HG02642 (cell line): ENCODE measurements around the gene NOTCH1.

ENCODE experiments used
- ATAC-seq: cut with Tn5 transposase; IDR thresholded peaks from one replicate; pipeline ENCODE4 v1.9.1; 2021; ENCODE audit warnings: mild to moderate bottlenecking; ENCODE audit not compliant: unreplicated experiment, poor library complexity

NOTCH1 gene

DNA sequence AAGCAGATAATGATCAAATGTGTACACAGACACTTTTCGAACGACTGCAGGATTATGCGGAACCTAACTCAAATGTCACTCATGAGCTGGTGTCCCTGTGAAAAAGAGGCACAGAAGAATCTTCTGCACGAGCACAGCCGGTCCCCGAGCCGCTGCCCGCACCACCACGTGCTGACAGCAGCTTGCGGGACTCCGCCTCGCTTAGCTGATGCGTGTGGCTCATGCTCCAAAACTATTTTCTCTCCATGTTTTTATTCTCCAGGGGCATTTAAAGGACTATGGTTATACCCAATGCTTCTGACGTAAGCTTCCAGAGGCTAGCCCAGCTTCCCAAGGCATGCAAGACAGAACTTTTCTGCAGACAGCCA is 72.5 kb downstream of the NOTCH1 start:
- no peak for ATAC-seq

DNA sequence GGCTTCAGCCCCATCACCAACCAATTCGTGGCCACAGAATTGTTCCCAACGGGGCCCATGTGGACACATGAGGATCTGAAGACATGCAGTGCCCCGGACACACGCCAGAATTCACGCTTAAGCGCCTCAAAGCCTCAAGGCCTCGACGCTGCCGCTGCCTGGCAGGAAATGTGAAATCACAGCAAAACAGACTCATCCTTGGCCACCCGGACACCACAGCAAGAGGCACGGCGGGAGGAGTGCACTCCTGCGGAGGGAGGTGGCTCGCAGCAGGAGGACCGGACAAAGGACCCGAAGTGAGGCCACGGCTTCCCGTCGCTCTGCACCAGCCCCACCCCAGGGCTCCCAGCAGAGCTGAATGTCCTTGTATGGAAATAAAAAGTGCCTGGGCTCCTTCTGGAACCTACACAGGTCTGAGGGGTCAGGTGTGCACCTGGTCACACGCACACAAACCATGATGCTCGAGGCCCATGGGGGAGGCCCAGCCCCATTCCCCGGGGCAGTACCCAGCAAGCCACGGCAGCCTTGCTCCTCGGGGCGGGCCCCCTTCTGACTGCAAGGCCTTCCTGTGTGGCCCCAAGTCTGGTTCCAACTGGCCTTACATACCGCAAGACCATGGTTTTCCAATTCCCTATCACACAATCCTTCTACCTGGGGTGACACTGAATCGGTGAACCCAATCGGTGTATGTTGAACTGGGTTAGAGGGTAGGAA is 73.1 kb downstream of the NOTCH1 start:
- no peak for ATAC-seq

DNA sequence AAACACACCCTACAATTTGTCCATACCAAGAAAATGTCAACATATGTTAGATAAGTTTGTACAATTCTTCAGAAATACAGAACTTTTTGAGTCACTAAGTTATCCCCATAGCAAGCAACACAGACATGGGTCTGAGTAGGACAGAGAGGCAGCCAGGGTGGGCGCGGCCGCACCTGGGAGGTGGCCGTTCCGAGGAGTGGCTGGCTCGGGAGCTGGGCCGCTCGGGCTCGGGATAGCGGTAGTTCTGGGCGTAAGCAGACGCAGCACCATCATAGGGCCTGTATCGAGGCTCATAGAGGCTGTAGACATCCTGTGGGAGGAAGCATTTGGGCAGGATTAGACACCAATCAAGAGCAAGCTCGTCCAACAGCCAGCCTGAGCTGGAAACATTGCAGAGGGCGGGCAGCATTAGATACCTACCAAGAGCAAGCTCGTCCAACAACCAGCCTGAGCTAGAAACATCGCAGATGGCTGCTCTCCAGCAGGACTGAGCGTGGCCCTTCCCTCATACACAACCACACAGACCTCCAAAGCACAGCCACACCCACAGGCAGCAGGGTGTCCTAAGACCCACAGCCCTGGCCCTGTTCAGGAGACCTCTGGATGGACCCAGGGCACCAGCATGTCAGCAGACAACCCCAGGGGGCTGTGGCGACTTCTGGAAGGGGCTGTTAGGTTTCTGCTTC is 73.9 kb downstream of the NOTCH1 start:
- no peak for ATAC-seq

DNA sequence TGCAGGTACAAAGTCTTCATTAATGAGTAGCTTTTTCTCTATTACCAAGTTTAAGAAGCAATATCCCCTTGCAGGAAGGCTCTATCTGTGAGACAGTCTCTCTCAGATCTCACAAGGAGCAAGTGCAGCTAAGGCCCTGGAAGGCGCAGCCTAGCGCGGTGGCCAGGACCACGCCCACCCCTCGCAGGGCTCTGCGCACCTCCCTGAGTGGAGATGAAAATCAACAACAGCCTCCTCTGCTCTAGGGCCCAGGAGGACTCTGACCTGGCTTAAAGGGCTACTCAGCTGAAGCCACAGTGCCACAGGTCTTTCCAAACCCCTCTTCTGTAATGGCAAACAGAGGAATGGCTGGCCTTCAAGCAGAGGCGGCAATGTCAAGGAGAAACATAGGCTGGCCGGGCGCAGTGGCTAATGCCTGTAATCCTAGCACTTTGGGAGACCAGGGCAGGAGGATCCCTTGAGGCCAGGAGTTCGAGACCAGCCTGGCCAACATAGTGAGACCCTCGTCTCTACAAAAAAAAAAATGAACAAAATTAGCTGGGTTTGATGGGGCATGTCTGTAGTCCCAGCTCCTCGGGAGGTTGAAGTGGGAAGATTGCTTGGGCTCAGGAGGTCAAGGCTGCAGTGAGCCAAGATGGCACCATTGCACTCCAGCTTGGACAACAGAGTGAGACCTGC is 74.9 kb downstream of the NOTCH1 start:
- ATAC-seq, result no peak

DNA sequence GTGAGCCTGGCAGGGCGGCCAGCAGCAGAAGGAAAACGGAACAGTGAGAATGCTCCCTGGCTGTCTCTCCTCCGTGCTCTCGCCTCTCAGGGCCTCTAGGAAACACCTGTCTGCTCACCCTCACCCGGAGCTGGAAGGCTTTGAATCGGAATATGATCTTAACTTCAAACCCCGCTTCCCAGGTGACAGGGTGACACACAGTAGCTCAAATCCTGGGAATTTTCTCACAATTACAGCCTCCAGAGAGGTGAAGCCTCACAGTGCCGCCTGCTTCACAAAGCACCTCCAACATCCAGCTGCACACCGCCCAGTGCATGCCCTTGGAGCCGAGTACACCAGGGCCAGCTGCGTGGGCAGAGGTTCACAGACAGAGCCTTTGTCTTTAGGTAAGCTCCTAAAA is 75.5 kb downstream of the NOTCH1 start:
- no peak for ATAC-seq

DNA sequence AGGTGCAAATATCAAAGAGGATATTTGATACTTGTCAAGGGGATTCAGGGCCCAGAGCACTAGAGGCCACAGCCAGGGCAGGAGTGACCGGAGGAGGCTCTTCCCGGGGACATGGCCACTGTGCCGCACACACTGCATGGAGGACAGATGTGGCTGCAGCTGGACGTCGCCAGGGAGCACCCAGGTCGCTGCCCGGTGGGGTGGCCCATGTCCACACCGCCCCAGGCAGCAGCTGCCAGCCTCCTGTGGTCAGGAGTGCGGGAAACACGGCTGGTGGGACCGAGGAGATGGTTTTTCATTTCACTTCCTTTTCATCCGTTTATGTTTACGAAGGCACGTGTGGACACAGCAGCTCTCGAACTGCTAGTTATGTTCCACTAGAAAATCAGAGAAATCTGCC is 78.1 kb downstream of the NOTCH1 start:
- ATAC-seq, result no peak

DNA sequence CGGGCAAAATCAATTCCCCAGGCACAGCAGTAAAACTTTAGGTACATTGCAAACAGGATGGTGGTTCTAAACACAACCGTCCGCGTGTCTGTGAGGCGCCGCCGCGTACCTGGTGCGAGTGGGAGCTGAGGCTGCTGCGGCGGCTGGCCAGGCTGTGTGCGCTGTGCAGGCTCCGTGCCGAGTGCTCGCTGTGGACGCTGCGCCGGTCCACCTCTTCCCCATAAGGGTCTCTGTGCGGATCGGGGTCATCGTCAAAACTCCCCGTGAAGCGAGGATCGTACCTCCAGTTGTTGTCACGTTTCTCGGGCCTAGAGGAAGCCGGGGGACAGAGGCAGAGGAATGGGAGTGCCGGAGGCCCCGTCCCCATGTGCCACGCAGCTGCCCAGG is 79.7 kb downstream of the NOTCH1 start:
- ATAC-seq, result no peak

DNA sequence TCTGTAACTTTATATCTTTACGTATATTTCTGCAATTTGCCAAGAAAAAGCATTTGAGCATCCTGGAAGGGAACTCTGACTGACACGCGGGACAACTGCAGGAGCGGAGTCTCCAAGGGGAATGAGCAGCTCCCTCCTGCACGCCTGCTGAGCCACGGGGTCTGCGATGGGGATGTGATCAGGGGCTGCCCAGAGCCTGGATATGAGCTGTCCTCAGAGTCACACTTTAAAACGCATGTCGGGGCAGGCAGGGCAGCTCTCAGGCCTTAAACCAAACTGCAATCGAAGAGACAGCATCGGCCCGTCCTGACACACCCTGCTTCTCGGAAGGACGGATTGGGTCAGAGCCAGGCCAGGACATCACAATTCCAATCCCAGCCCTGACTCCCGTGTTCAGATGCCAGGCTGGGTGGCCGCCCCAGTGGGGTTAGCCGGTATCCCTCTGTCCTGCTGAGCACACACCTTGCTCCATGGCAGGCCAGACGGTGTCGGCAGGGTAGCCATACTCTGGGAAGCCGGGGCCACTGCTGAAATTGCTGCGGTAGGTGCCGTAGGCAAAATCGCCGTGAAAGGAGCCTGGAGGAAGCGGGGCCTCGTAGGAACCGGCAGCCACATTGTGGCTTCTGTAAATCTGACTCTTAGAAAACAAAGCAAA is 80.2 kb downstream of the NOTCH1 start:
- no peak for ATAC-seq

DNA sequence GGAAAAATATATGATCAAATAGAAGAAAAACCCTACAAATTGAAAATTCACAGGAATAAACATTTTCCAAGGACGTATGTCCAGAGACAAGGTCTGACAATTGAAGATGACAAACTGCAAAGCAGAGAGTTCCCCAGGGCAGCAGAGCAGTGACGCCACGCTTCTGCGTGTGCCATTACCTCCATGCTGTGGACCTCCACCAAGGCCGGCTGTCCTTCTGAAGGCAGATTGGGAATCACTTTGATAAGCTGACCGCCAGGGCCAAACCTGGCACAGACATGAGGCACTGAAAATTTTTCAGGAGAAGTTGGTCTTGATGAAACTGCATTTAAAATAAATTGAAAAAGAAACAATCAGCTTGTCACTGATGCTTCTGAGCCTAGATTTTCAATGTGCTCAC is 81.6 kb downstream of the NOTCH1 start:
- ATAC-seq, result no peak

DNA sequence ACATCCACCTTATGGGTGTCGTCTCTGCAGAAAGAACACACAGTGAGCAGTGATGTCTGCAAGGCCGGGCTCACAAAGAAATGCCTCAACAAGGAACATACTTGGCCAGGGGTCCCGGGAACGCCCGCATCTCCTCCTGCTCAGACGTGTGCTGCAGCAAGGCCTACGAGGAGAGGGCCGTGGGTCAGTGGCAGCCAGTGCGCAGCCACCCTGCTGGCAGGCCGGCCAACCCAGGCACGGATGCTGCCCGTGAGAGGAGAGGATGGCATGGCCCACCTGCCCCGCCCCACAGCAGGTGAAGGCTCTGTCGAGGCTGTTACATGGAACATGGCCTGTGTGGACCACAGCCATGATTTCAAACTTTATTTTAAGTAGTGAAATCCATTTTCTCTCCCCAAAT is 82.3 kb downstream of the NOTCH1 start:
- ATAC-seq, result no peak

DNA sequence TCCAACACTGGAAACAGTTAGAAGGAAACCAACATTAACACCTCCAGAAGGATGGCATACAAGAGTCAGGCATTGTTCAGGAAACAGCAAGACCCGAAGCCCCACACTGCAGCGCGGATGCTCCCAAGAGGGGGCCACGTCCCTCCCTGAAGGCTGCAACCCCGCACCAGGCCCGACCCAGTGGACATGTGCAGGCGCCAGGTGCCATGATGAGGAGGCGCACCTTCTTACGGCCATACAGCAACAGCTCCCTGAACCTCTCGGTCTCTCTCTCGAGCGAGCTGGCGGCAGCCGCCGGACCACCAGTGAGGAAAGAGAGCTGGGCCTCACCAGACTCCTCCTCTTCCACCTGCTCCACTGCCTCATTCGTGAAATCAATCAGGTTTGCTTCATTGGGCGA is 83.2 kb downstream of the NOTCH1 start:
- no peak for ATAC-seq

DNA sequence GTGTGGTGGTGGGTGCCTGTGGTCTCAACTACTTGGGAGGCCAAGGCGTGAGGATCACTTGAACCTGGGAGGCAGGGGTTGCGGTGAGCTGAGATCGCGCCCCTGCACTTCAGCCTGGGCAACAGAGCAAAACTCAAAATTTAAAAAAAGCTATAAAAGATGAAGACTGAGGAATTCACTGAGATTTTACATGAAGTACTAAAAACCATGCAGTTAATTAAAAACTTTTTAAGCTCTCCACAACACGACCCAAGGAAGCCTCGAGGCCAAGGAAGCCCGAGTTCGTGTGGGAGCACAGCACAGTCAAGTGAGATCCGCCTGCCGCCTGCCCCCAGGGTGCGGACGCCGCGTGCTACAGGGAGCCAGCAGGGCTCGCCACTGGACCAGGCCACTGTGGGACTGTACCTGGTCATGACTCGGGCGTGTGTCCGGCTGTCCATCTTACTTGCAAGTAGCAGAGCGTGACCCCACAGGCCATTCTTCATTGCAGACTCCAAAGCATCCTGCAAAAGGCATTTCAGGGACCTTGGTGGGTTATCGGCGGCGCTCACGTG is 85.0 kb downstream of the NOTCH1 start:
- no peak for ATAC-seq

DNA sequence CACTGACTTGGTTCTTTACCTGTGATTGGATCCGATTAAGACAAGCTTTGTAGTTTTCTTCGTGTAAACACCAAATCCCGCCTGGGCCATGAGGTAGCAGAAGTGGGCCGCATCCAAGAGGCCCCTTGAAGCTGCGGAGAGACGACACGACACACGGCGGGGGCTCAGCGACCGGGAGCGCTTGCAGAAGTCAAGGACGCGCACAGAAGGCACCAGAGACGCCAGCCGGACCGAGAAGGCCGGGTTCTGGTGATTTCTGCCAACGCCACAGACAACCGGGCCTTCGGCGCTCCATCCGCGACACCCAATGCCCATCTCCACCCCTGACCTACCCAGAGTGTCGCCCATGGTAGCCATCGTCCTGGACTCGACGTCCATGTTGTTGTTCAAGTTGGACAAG is 86.4 kb downstream of the NOTCH1 start:
- no peak for ATAC-seq

DNA sequence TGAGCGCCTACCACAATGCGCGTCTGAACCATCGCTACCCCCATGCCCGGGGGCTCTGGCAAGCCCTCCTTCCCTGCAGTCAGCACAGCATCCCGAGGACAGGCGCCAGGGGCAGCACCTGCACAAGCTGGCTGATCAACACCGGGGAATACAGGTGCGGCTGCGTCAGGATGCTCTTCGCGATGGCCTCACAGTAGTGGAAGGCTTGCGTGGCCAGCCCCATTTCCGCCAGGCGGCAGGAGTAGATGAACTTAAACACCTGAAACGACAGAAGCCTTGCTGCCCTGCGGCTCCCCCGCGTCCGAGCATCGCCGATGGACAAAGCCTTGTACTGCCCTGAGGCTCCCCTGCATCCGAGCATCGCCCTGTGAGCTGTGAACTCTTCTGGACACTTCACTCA is 88.5 kb downstream of the NOTCH1 start:
- ATAC-seq, result no peak

DNA sequence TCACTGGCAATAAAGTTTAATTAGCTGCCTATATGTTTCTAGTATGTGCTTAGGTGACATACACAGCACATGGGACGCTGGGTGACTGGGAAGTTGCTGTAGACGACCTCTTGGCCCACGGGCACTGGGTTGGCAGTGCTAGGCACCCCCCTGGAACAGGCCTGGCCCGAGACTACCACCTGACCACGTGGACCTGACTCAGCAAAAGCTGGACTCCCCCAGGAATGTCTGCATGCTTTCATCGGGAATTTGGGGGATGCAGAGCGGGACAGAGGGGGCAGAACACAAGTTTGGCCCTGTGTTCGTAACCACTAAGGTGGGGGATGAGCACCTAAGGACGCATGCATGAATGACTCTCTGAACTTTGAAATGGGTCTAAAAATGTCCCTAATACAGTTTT is 89.6 kb downstream of the NOTCH1 start:
- no peak for ATAC-seq

DNA sequence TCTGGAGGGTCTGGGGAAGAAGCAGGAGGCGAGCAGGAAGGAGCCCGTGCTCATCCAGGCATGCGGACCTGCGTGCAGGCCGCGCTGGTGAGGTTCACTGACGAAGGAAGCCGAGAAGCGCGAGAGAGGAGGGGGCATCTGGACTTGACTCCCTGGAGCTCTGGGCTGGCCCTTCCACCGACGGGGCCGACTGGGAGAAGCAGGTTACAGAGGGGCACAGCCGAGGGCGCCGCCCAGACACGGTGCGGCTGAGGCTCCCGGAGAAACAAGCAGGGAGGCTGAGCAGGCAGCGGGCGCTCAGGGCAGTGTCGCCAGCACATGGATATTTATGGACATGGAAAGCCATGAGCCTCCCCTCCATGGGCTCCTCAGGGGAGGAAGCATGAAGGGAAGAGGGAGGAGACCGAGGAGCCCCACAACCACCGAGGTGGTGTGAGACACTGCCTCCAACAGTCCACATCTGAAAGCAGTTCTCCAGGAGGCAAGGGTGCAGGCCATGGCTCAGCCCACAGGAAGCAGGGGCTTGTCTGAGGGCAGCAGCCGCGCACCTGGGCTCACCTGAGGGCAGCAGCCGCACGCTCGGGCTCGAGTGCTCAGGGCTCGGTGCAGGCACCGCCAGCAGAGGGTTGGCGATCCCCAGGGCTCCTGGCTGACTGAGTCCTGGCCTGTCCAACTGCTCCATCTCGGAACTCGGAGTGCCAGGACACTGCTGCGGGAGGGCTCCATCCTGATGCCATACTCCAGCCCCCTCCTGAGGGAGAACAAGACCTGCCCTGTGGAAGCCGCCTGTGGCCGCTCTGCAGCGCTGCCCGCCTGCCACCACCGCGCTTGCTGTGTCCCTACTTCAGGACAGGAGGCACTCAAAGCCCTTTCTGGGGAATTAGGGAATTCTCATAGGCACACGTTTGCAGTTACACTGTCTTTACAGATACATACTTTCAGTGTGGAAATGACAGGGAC is 90.5 kb downstream of the NOTCH1 start:
- no peak for ATAC-seq

DNA sequence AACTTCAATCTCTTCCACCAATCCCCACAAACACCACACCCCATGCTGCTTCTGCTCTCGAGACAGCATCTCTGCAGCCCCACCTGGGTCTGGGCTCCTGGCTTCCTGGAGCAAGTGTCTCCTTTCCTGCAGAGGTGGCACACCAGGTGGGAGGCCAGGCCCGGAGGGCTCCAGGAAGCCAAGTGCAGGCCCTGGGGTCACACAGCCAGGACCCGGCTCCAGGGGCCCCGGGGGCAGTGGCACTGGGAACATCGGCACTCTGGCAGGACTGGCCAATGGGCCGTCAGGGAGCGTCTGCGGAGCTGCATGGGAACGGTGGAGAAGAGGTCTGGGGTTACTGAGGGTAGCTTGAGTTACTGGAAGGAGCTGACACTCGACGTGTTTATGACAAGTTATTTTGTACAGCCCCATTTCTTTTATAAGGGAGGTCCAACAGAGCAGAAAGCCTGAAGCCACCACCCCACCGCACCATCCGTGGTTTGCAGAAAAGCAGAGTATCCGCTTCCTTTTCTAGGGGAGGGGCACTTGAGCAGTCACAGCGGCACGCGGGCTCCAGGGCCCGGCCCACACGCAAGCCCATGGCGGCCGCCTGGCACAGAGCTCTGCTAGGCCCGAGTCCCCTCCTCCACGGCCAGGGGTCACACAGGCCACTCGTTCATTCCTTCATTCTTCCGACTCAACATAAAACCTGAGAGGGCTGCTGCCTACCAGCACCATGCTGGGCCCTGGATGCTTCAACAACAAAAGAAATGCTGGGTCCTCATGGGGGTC is 91.6 kb downstream of the NOTCH1 start:
- ATAC-seq, result no peak

DNA sequence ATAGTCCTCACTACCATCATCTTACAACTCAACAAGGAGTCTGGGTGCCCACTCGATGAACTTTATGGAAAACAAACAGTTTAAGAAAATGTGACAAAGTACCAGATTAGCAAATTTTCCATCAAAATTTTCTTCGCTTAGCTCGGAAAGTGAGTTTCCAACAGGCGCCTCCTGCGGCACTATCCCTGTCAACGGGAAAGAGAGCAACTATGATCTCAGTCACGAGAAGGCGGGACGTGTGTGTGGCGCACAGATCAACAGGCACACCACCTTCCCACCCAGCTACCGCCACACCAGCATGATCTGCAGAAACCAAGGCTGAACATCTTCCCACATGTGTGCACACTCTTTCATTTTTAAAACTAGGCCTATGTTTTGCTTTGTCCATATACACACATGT is 92.5 kb downstream of the NOTCH1 start:
- ATAC-seq, result no peak

DNA sequence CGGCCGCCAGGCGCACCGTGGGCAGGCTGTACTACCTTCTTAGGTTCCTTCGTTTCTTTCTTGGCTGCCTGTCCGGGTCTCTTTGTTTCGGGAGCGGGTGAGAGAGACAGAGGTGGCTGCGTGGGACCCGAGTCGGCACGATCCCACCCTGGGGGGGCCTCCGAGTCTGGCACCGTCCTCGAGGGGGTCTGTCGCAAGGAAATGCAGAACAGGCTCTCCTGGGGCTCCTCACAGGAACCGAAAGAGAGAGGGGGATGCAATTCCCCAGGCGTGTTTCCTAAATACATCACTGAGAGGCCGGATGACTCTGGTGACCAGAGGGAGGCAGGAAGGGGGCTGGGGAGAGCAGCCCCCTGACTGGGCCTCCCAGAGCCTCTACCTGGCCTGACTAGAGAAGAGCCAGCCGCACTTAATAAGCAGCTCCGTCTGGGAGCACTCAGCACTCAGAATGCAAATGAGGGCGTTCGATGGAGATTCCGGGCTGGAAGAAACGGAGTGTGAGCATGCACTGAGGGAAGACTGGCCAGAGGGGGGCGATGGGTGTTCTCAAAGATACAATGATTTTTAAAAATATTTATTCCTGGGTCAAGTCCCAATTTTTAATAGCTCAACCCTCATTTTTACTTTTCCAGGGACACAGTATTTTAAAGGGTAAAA is 94.5 kb downstream of the NOTCH1 start:
- no peak for ATAC-seq
